ENCODE data around the gene PHACTR1.
"Not testable (repeated sequence)": the region's sequence is repeated elsewhere in the genome, so short reads cannot be mapped to it uniquely, and the experiment has no call there.

PHACTR1 gene

DNA sequence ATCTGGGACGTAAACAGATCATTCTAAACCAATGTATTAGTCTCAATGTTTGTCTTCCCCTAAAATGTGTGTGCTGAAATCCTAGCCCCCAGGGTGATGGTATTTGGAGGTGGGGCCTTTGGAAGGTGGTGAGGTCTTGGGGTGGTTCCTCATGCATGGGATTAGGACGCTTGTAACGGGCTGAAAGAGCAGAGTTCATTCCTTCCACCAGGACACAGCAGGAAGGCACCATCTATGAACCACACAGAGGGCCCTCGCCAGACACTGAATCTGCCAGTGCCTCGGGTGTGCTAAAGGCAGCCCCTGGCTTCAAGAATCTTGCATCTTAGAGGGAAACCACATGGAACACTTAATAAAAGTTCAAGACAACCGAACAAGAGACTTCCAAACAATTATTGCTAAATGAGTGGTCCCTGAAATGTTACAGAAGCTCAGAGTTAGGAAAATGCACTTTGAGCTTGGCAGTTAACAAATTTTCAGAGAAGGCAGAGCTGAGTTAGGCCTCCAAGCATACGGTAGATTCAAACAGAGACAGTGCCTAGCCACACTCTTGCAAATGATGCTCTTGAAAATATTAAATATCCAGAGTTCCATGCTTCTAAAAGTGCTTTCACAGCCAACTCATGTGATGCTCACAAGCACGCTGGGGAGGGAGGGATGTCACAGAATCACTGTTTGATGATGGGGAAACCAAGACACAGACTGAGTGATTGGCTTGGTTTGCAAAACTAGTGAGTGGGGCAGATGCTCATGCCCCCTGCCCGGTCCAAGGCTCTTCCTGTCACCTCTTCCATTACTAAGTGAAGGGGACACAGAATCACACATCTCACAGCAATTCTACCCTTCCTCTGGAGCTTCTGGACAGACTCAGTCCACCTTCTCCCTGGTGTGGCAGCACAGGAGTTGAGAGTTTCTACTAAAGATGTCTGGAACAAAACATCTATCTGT is 584.4 kb downstream of the PHACTR1 start:
- no peak for DNase-seq (ENCODE audit: low read depth in 1 of 2, low spot score in 1 of 2)

- DNase-seq (ENCODE audit: low read depth in 1 of 2, low spot score in 1 of 2), result no peak
Observed at GRCh38 chr6:13302291-13302690, 585.7 kb downstream of the PHACTR1 start.

DNA sequence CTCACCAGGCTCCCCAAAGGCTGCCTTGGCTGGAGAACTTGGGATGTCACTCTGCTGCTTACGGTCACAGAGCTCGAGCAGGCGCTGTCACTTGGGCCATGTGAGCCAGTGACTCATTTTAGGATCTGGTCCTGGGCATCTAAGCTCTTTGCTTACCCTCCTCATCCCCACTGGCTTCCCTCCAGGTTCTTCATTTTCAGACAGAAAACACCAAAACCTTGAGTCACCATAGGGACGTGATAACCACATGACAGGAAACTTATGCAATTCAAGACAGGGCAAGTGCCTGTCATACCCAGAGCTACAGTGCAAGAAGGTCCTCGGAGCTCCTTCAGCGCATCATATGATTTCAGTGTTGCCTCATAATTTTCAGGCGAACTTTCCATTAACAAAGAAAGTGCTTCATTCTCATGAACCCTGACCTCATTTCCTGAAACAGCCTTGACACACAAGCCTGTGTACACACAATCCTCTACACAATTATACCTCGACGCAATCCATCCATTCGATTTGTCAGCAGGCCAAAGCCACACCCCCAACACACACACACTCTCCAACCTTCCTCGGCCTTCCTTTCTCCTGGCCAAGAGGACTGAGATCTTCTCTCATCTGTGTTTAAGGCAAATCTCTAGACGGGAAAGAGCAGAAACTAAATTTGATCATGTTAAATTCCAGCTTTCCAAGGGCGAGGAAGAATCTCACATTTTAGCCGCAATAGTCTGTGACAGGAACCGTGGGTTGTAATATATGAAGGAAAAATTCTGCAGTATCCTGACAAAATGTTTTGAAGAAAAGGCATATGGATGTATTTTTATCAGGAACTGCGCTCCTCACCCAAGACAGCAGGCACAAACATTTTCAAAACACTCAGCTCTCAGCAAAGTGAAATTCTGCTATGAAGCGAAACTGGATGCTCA is 586.4 kb downstream of the PHACTR1 start:
- no peak for DNase-seq (ENCODE audit: low read depth in 1 of 2, low spot score in 1 of 2)

DNA sequence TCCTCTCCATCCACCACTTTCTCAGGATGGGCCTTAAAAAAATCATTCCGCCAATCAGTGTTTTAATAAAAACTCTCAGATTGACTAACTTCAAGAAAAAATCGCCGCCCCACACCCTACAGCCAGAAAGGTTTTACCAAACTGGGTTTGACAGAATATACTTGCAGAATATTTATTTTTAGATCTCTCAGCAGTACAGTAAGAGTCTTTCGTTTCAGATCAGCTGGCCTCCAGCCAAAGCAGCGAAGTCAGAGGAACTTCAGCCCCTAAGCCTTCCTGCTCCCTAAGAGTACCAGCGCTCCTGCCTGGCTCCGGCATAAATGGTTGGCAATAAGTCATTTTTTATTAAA is 587.1 kb downstream of the PHACTR1 start:
- no peak for DNase-seq (ENCODE audit: low read depth in 1 of 2, low spot score in 1 of 2)

DNA sequence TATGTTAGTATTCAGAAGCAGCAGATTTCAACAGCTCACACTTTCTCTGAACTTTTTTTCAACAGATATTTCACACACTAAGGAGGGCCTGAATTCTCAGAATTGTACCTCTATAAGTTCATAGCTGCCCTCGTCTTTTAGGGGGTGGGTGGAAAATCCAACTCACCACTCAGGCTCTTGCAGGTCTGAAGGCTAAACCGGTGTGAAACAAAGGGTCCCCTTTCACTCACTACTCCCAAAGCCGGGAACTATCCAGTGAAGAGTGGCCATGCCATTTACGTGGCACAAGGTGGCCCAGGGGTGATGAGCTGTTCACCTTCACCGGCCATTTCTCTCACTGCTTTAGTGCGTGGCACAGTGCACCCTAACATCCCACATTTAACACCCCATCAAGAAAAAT is 587.5 kb downstream of the PHACTR1 start:
- DNase-seq (ENCODE audit: low read depth in 1 of 2, low spot score in 1 of 2), result no peak

DNA sequence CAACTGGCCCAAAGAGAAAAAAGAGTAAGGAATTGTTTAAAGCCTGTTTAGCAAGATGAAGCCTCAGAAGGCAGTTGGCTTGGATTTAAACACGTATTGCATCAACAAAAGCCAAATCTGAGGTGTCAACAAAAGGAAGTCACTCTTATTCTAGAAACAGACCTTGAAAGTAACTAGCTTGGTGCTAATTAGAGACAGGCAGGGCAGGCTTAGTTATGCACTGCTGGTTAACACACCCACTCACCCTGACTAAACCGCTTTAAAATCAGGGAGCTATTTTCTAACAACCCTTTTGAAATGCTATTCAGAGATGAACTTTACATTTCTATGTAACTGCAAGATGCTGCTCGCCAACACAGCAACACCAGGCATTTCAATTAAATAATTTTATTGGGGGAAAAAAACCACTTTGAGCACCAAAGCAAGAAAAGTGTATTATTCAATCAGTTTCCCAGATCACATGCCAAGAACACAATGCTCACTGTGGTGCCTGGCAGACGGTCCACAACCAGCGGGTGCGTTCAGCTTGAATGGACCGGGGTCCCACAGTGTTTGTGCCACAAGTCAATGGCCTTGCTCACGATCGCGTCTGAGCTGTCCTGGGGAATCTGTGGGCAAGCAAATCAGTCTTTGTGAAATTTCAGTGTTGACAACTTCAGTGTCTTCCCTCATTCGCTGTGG is 588.2 kb downstream of the PHACTR1 start:
- no peak for DNase-seq (ENCODE audit: low read depth in 1 of 2, low spot score in 1 of 2)

DNA sequence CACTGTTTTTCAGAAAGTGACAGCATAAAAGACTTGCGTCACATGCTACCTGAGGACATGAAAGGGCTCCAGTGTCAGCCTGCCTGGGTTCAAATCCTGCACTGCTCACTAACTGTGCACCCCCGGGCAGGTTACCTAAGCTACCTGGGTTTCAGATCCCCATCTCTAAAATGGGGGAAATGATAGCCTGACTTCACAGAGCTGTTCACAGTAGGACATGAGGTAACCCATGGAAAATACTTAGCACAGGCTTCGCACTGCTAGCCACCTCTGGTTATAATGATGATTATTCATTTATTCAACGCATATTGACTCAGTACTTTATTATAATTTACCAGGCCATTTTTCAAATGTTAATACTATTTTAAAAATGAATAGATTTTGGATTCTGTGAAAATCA is 588.7 kb downstream of the PHACTR1 start:
- DNase-seq (ENCODE audit: low read depth in 1 of 2, low spot score in 1 of 2), result no peak

DNA sequence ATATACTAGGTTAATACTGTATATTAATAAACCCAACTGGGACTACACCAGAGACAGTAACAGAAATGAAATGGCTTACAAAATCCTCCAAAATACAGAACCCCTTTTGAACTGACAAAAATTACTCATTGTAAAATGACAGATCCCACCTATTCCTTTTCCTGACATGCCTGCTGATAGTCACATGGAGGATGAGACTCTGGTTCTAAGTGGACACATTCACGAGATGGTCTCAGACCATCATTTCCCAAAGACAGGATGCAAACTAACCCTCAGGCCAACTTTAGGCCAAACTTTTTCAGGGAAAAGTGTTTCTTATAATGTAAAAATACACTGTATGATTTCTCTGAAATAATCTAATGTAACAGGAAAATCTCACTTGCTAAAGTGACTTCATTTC is 589.2 kb downstream of the PHACTR1 start:
- no peak for DNase-seq (ENCODE audit: low read depth in 1 of 2, low spot score in 1 of 2)

DNA sequence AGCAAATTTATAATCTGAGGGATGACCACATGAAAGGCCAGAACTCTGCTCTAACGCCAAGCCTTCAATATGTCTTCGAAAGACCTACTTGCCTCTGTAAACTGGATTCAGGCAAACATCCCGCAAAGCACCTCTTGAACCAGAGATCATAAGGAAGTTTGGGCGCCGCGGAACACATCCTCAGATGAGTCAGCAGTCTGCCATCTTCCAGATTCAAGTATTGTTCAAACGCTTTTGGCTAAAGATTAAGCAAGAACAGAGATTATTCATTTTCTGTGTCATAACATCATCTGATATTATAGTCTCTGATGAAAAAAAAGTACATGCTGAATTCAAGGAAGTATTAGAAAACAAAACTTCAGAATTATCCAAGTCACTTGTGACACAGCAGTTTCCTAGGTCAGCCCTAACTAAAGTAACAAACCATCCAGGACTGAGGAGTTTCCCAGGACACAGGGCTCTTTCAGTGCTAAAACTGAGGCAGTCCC is 591.0 kb downstream of the PHACTR1 start:
- DNase-seq (ENCODE audit: low read depth in 1 of 2, low spot score in 1 of 2), result no peak

DNA sequence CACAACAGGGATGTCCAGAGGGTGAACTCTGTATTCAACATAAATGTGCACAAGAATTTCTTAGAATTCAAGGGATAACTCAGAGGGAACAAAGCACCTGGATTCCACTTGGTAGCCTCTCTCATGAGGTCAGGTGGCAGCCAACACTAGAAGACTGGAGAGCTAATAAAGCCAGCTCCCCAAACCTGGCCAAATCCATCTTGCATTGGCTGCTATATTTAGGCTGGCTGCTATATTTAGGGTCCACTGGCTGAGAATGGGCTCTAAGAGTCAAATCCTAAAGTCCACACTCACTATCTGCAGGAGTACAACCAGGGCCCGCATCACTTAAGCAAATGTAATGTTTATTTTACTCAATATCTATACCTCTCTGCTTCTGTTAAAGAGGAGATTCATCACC is 591.8 kb downstream of the PHACTR1 start:
- DNase-seq (ENCODE audit: low read depth in 1 of 2, low spot score in 1 of 2), result no peak

GRCh38 chr6:13311155-13311554 is 594.6 kb downstream of the PHACTR1 start:
- DNase-seq (ENCODE audit: low read depth in 1 of 2, low spot score in 1 of 2), result no peak

DNA sequence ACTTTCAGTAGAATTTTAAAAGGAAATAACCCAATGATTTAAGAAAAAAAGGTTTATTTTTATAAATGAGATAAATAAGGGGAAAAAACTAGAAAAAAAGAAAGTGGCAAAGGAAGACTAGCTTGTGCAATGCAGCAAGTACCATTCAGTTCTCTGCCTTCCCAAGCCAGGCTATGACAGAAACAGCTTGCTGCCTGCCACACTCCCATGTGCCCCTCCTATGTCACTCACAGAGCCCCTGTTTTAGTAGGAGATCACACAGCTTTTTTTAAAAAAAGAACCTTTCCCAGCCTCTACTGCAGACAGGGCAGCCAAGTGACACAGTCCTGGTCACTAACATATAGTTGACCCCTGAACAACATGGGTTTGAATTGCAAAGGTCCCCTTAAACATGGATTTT is 598.2 kb downstream of the PHACTR1 start:
- DNase-seq (ENCODE audit: low read depth in 1 of 2, low spot score in 1 of 2), result no peak

- DNase-seq (ENCODE audit: low read depth in 1 of 2, low spot score in 1 of 2), result no peak
Observed at GRCh38 chr6:13315896-13316295, 599.3 kb downstream of the PHACTR1 start.

GRCh38 chr6:13318821-13319220 is 602.3 kb downstream of the PHACTR1 start:
- DNase-seq (ENCODE audit: low read depth in 1 of 2, low spot score in 1 of 2), result no peak

DNA sequence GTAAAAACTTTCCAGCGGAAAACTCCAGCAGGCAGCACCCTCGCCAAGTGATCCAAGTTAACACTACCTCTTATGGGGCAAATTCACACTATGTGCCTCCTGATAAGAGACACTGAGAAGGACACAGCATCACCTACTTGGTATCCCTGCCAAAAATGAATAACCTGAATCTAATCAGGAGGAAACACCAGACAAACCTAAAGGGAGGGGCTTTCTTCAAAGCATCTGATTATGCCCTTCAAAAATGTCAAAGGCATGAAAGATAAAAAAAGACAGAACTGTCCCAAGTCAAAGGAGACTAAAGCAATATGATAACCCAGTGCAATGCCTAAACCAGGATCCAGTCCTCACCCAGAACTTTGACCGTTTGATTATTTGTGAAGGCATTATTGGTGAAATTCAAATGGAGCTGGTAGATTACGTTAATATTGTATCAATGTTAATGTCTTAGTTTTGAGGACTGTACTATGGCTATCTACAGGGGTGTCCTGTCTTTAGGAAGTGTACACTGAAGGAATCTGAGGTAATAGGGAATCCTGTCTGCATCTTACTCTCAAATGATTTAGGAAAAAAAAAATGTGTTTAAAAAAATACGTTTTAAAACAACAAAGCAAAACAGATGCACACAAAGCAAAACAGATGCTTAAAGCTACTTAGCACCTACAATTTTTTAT is 603.5 kb downstream of the PHACTR1 start:
- DNase-seq (ENCODE audit: low read depth in 1 of 2, low spot score in 1 of 2), result no peak

- not testable (repeated sequence) for DNase-seq (ENCODE audit: low read depth in 1 of 2, low spot score in 1 of 2)
Observed at GRCh38 chr6:13326031-13326586, 609.5 kb downstream of the PHACTR1 start.

DNA sequence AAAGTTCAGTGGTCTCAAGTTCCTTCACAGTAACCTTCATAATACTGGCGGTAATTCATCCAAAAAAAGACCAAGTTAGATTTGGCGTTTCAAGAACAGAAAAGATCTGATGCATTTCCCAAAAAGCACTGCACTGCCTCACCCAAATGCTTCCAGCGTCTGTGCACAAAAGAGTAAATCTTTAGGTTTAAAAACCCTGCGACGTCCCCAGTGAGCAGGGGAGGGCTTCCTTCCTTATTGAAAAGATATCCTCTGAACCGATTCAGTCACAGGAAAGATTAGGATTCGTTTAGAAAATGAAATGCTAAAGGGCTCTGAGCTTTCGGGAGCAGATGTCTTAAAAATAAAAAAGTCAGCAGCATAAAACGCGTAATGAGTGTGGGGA is 611.1 kb downstream of the PHACTR1 start:
- DNase-seq (ENCODE audit: low read depth in 1 of 2, low spot score in 1 of 2), result no peak

DNA sequence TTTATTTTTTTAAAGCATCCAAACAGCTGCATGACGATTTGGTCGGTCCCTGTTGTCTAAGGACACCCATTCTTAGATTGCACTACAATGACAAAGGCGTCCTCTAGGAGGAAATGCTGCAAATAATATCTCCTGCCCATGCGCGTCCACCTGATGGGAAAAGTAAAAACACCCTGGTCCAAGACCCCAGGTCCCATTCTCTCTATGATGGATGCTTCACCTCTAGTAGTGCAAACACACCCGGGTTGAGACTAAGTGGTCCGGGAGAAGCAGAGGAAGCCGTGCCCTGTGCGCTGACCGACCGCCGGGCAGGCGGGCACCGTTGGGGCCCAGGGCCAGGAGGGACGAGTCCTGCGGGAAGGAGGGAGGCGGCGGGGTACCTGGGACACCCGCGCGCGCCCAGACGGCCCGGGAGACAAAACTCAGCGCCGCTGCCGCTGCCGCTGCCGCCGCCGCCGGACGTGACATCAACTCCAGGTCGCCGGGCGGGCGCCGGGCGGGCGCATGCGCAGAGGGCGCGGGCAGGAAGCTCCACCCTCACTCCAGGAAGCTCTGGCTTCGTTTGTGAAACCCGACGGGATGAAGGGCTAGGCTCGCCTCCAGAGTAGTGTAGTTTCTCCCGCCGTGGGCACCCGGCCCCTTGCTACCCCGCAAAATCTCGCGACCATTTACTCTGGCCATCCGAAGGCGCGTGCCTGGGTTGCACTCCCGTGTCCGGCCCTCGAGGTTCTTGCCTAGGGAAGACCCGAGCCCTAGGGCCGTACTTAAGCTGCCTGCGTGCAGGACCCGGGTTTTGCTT is 611.7 kb downstream of the PHACTR1 start, which contains the start of gene TBC1D7:
TSS of gene TBC1D7 (minus strand) at position 462 of the 799 bp plus-strand sequence. CDS start 1,639 bp downstream, outside the sequence.
- peak; percentile 87 to 92 for DNase-seq (ENCODE audit: low read depth in 1 of 2, low spot score in 1 of 2)

- no peak for DNase-seq (ENCODE audit: low read depth in 1 of 2, low spot score in 1 of 2)
Observed at GRCh38 chr6:13328875-13329183, 612.3 kb downstream of the PHACTR1 start.
